ENCODE measurements around the gene BARHL1. TPM values are rescaled to one million over a fixed set of nuclear protein-coding genes. Genes with fewer than 3 reads are reported as not detected.

The BARHL1 gene
- polyA plus RNA-seq, 1 of the 3 experiments (the other 2 are of a cell fraction) = not detected

GRCh38 chr9:132597073-132597775 lies 14.8 kb downstream of the BARHL1 start (continued):
- TF ChIP-seq GATA2 (CRISPR knock-in tag; IDR thresholded peaks at IDR 0.05) = no peak
- no peak for TF ChIP-seq RAD21 (IDR thresholded peaks at IDR 0.05; ENCODE audit: low read length)
- TF ChIP-seq EZH2phosphoT487 (IDR thresholded peaks at IDR 0.05; ENCODE audit: borderline replicate concordance, low read depth) = no peak
- no peak for TF ChIP-seq FOXJ3 (CRISPR knock-in tag; IDR thresholded peaks at IDR 0.05)
- TF ChIP-seq MEF2A (IDR thresholded peaks at IDR 0.05; ENCODE audit: borderline replicate concordance, low read depth) = no peak
- TF ChIP-seq USF2 (IDR thresholded peaks at IDR 0.05; ENCODE audit: borderline replicate concordance, low read depth, low read length) = no peak
- TF ChIP-seq TEAD4 (IDR thresholded peaks at IDR 0.05; ENCODE audit: borderline replicate concordance, insufficient read depth) = no peak
- TF ChIP-seq ZBTB33 (IDR thresholded peaks at IDR 0.05; ENCODE audit: borderline replicate concordance, low read depth) = no peak

- no peak overlapping the region for H3K9ac ChIP-seq
- DNase-seq = no peak
- H3F3A ChIP-seq (replicated peaks; ENCODE audit: insufficient read depth) = peaks cover 3% of the 10 kb centered on the region
- no peaks in the 10 kb centered on the region for H3K9me2 ChIP-seq
- H3K36me3 ChIP-seq (replicated peaks in 1 of 2; ENCODE audit: control insufficient read depth in 1 of 2, insufficient read depth in 2 of 2, low read length in 1 of 2) = peaks cover 4 to 77% of the 10 kb centered on the region in 2 experiments
- no peaks in the 10 kb centered on the region for H4K20me1 ChIP-seq (ENCODE audit: insufficient read depth)
- H3K4me2 ChIP-seq = no peak overlapping the region
- H3K4me3 ChIP-seq (ENCODE audit: low read depth in 2 of 2, low read length in 1 of 2) = no peak overlapping the region
- H3K27me3 ChIP-seq (ENCODE audit: insufficient read depth) = no peaks in the 10 kb centered on the region
- 88% methylated on average over 11 of the region's 12 CpGs for WGBS (ENCODE audit: low lambda C conversion rate)
- TF ChIP-seq FOSL2 (IDR thresholded peaks at IDR 0.05; ENCODE audit: borderline replicate concordance, low read depth) (no peak), FOXM1 (IDR thresholded peaks at IDR 0.05; ENCODE audit: low read depth) (no peak)
- H2AFZ ChIP-seq (ENCODE audit: low read depth) = no peak overlapping the region
- ChIA-PET CTCF (no interaction called here), POLR2A (no interaction called here)
- no peaks in the 10 kb centered on the region for H3K79me2 ChIP-seq (ENCODE audit: insufficient read depth)
- H3K27ac ChIP-seq (ENCODE audit: low read depth in 2 of 2, low read length in 1 of 2) = no peak overlapping the region
- H3K4me1 ChIP-seq (ENCODE audit: control insufficient read depth in 1 of 2, insufficient read depth in 2 of 2, low read depth in 1 of 2, low read length in 1 of 2) = no peaks in the 10 kb centered on the region; a peak in 1 of 4 replicates
- no peaks in the 10 kb centered on the region for H3K9me3 ChIP-seq
Measured at GRCh38 chr9:132600326-132600984, 18.0 kb downstream of the BARHL1 start.

- no peak overlapping the region for H3K9ac ChIP-seq
- H3K36me3 ChIP-seq (replicated peaks in 1 of 2; ENCODE audit: control insufficient read depth in 1 of 2, insufficient read depth in 2 of 2, low read length in 1 of 2) = peaks cover 4 to 73% of the 10 kb centered on the region in 2 experiments
- no peak overlapping the region for H2AFZ ChIP-seq (ENCODE audit: low read depth)
- H3K4me2 ChIP-seq = no peak overlapping the region
- no peak for DNase-seq
- no peak overlapping the region for H3K27ac ChIP-seq (ENCODE audit: low read depth in 2 of 2, low read length in 1 of 2)
- H4K20me1 ChIP-seq (ENCODE audit: insufficient read depth) = no peaks in the 10 kb centered on the region
- ChIA-PET POLR2A (no interaction called here), CTCF (interaction anchor here (1.0 kb wide), 1 partner anchor 28 kb away, joined by 4 read pairs; no protein-coding TSS in a partner anchor)
- H3F3A ChIP-seq (replicated peaks; ENCODE audit: insufficient read depth) = no peaks in the 10 kb centered on the region
- no peak for TF ChIP-seq REST (IDR thresholded peaks at IDR 0.05; ENCODE audit: low read depth, low read length)
- no peak for TF ChIP-seq SIN3A (IDR thresholded peaks at IDR 0.05; ENCODE audit: borderline replicate concordance, low read depth, low read length)
- TF ChIP-seq EP300 (IDR thresholded peaks at IDR 0.05; ENCODE audit: borderline replicate concordance in 1 of 2, low read depth in 1 of 2, low read length in 1 of 2) = no peak
- no peak for TF ChIP-seq TCF12 (IDR thresholded peaks at IDR 0.05)
- no peak for TF ChIP-seq PBX3 (IDR thresholded peaks at IDR 0.05)
- no peak for TF ChIP-seq GATA2 (CRISPR knock-in tag; IDR thresholded peaks at IDR 0.05)
- H3K9me3 ChIP-seq = no peaks in the 10 kb centered on the region
- H3K9me2 ChIP-seq = no peaks in the 10 kb centered on the region
- whole genome bisulfite sequencing (ENCODE audit: low lambda C conversion rate) = 80% methylated on average over 3 of the region's 3 CpGs
- no peaks in the 10 kb centered on the region for H3K79me2 ChIP-seq (ENCODE audit: insufficient read depth)
- no peaks in the 10 kb centered on the region; a peak in 1 of 4 replicates for H3K4me1 ChIP-seq (ENCODE audit: control insufficient read depth in 1 of 2, insufficient read depth in 2 of 2, low read depth in 1 of 2, low read length in 1 of 2)
- H3K4me3 ChIP-seq (ENCODE audit: low read depth in 2 of 2, low read length in 1 of 2) = no peak overlapping the region
- H3K27me3 ChIP-seq (ENCODE audit: insufficient read depth) = no peaks in the 10 kb centered on the region
Measured at GRCh38 chr9:132602207-132602606, 19.8 kb downstream of the BARHL1 start.

Measured in SK-N-SH (cell line).